OCI-LY3 (cell line): ENCODE results near the gene ATF6.

Experiments used
- H2AFZ ChIP-seq: fragments of 200-600, 300-600 bp; shearing (Covaris generic); 2 replicates; pipeline ENCODE4 v1.6.0; 2014; ENCODE audit warnings: antibody characterized with exemption, low read depth, low read length
- H3K27ac ChIP-seq: fragments of 200-600, 300-600 bp; sonication (generic); 2 replicates; pipeline ENCODE4 v1.5.1; 2014; ENCODE audit warnings: mild to moderate bottlenecking, low read length, moderate library complexity, mixed read lengths
- H3K27me3 ChIP-seq: fragments of 200-600, 300-600 bp; sonication (generic); 2 replicates; pipeline ENCODE4 v1.6.1; 2014; ENCODE audit warnings: low read depth, low read length, mixed read lengths
- H3K36me3 ChIP-seq: fragments of 200-600, 300-600 bp; sonication (generic); replicated peaks from 2 replicates; pipeline ENCODE3; 2014; ENCODE audit warnings: low read depth, low read length, mixed read lengths
- H3K4me1 ChIP-seq: fragments of 300-600, 200-600 bp; sonication (generic); 2 replicates; pipeline ENCODE4 v1.6.1; 2014; ENCODE audit warnings: low read length, mixed read lengths
- H3K4me2 ChIP-seq: fragments of 200-600, 300-600 bp; sonication (generic); 2 replicates; pipeline ENCODE4 v1.6.1; 2014; ENCODE audit warnings: low read length, mixed read lengths
- H3K4me3 ChIP-seq: fragments of 300-600, 200-600 bp; sonication (generic); 2 replicates; pipeline ENCODE4 v1.5.1; 2014; ENCODE audit warnings: antibody characterized with exemption, mild to moderate bottlenecking, low read length, moderate library complexity
- H3K79me2 ChIP-seq: fragments of 300-600, 200-600 bp; shearing (Covaris generic); 2 replicates; pipeline ENCODE4 v1.6.1; 2014; ENCODE audit warnings: mild to moderate bottlenecking, low read length, mixed read lengths
- H3K9ac ChIP-seq: fragments of 300-600, 200-600 bp; shearing (Covaris generic); 2 replicates; pipeline ENCODE4 v1.6.0; 2014; ENCODE audit warnings: mild to moderate bottlenecking, low read length, moderate library complexity
- H3K9me3 ChIP-seq: fragments of 200-600, 300-600 bp; shearing (Covaris generic); 2 replicates; pipeline ENCODE4 v1.6.1; 2014; ENCODE audit warnings: low read length, mixed read lengths; ENCODE audit not compliant: insufficient read depth
- H4K20me1 ChIP-seq: fragments of 200-600, 300-600 bp; sonication (generic); 2 replicates; pipeline ENCODE4 v1.6.1; 2016; ENCODE audit warnings: low read length, mixed read lengths; ENCODE audit not compliant: insufficient read depth
- CTCF ChIP-seq: fragments of 200-600, 300-600 bp; sonication (generic); IDR thresholded peaks from 2 replicates; pipeline ENCODE4 v1.5.1; 2014; ENCODE audit warnings: antibody characterized with exemption, low read length, low read depth
- EZH2phosphoT487 ChIP-seq: fragments of 200-600 bp; shearing (Covaris generic); IDR thresholded peaks from 2 replicates; pipeline ENCODE4 v1.6.1; 2018; ENCODE audit warnings: antibody characterized with exemption, mixed run types, low read depth

ATF6 gene

GRCh38 chr1:161908264-161908663 is 142.1 kb downstream of the ATF6 start:
- no peak overlapping the region for H3K9ac ChIP-seq
- no peaks in the 10 kb centered on the region for H3K9me3 ChIP-seq
- no peak overlapping the region for H3K4me2 ChIP-seq
- peaks cover 2% of the 10 kb centered on the region; the same call in 1 of the 2 replicates for H3K27me3 ChIP-seq
- H2AFZ ChIP-seq, result no peak overlapping the region
- no peaks in the 10 kb centered on the region for H3K36me3 ChIP-seq
- no peak overlapping the region for H3K4me3 ChIP-seq
- H3K4me1 ChIP-seq, result peaks cover 7% of the 10 kb centered on the region
- TF ChIP-seq CTCF, result no peak
- no peak for TF ChIP-seq EZH2phosphoT487
- no peaks in the 10 kb centered on the region for H3K79me2 ChIP-seq
- peaks cover 5% of the 10 kb centered on the region; the same call in 1 of the 2 replicates for H4K20me1 ChIP-seq
- no peak overlapping the region for H3K27ac ChIP-seq

GRCh38 chr1:161910604-161911003 is 144.5 kb downstream of the ATF6 start:
- no peak for TF ChIP-seq EZH2phosphoT487
- TF ChIP-seq CTCF, result no peak
- Histone ChIP-seq H3K4me1 (peaks cover 21% of the 10 kb centered on the region), H3K9me3 (no peaks in the 10 kb centered on the region), H3K79me2 (no peaks in the 10 kb centered on the region), H3K27ac (no peak overlapping the region), H3K9ac (no peak overlapping the region), H3K4me2 (no peak overlapping the region), H3K36me3 (peaks cover 5% of the 10 kb centered on the region), H3K27me3 (peaks cover 13% of the 10 kb centered on the region), H3K4me3 (no peak overlapping the region), H2AFZ (no peak overlapping the region), H4K20me1 (peaks cover 27% of the 10 kb centered on the region)

GRCh38 chr1:161913482-161914140 is 147.5 kb downstream of the ATF6 start:
- no peak overlapping the region for H3K27ac ChIP-seq
- H3K4me1 ChIP-seq, result peaks cover 29% of the 10 kb centered on the region
- H3K4me2 ChIP-seq, result no peak overlapping the region
- no peaks in the 10 kb centered on the region for H3K79me2 ChIP-seq
- TF ChIP-seq EZH2phosphoT487 (no peak), CTCF (no peak)
- H2AFZ ChIP-seq, result no peak overlapping the region
- no peaks in the 10 kb centered on the region for H3K9me3 ChIP-seq
- peaks cover 16% of the 10 kb centered on the region for H3K27me3 ChIP-seq
- no peak overlapping the region for H3K4me3 ChIP-seq
- H3K36me3 ChIP-seq, result peaks cover 10% of the 10 kb centered on the region
- no peak overlapping the region for H3K9ac ChIP-seq
- H4K20me1 ChIP-seq, result peaks cover 41% of the 10 kb centered on the region

GRCh38 chr1:161914595-161914994 is 148.5 kb downstream of the ATF6 start:
- H3K4me1 ChIP-seq, result peaks cover 29% of the 10 kb centered on the region
- H3K4me2 ChIP-seq, result peak overlapping the region; percentile 71
- H3K9me3 ChIP-seq, result no peaks in the 10 kb centered on the region
- no peak overlapping the region for H2AFZ ChIP-seq
- H4K20me1 ChIP-seq, result peaks cover 41% of the 10 kb centered on the region
- peaks cover 16% of the 10 kb centered on the region for H3K27me3 ChIP-seq
- TF ChIP-seq EZH2phosphoT487 (no peak), CTCF (no peak)
- H3K79me2 ChIP-seq, result no peaks in the 10 kb centered on the region
- H3K4me3 ChIP-seq, result 0 out of 2 replicates have a peak overlapping the region, but pooled peaks have one; percentile 1
- H3K27ac ChIP-seq, result no peak overlapping the region
- peaks cover 10% of the 10 kb centered on the region for H3K36me3 ChIP-seq
- no peak overlapping the region for H3K9ac ChIP-seq
